RWPE1 (cell line): ENCODE results near the gene KDM6B.
"Not testable (repeated sequence)": the region's sequence is repeated elsewhere in the genome, so short reads cannot be mapped to it uniquely, and the experiment has no call there.

ENCODE experiments used
- CTCF ChIA-PET: fragments of 350-600 bp; sonication (Branson Sonifier 250); formaldehyde crosslinking; extraction: SDS; loops from one replicate; lab custom pipeline; 2021; lab: Yijun Ruan, JAX
- POLR2A ChIA-PET: fragments of 400-600 bp; formaldehyde crosslinking; extraction: SDS; loops from one replicate; lab custom pipeline; 2020; ENCODE audit warnings: antibody characterized with exemption; ENCODE audit not compliant: low non-redundant PET; lab: Yijun Ruan, JAX
- DNase-seq: peaks from one replicate; pipeline ENCODE4 v3.0.0; 2012; ENCODE audit warnings: low spot score
- H3K27ac ChIP-seq: fragments of 450-650 bp; 2 replicates; pipeline ENCODE4 v1.5.1; 2017
- TF ChIP-seq, protein P1 (sequence below): fragments of 450-650 bp; conservative IDR thresholded peaks from 2 replicates; pipeline ENCODE4 v1.5.1; 2017; ENCODE audit warnings: low read depth, mild to moderate bottlenecking

KDM6B gene

DNA sequence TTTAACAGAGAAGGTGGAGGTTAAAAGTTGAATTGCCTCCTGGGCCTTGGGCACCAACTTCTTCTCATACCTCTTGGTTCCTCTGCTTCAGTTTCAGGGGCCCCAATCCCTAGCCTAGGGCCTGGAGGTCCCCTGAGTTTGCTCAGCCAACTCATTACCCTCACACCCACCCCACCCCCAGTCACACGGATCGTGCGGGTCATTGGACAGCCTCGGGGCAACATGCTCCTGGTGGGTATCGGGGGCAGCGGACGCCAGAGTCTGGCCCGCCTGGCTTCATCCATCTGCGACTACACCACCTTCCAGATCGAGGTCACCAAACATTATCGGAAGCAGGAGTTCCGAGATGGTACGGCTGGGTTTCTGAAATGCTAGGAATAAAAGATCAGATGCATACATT is 36.0 kb upstream of the KDM6B start:
- ChIA-PET POLR2A (no interaction called here), CTCF (no interaction called here)
- H3K27ac ChIP-seq: no peak overlapping the region
- DNase-seq: no peak
- TF ChIP-seq, protein P1, sequence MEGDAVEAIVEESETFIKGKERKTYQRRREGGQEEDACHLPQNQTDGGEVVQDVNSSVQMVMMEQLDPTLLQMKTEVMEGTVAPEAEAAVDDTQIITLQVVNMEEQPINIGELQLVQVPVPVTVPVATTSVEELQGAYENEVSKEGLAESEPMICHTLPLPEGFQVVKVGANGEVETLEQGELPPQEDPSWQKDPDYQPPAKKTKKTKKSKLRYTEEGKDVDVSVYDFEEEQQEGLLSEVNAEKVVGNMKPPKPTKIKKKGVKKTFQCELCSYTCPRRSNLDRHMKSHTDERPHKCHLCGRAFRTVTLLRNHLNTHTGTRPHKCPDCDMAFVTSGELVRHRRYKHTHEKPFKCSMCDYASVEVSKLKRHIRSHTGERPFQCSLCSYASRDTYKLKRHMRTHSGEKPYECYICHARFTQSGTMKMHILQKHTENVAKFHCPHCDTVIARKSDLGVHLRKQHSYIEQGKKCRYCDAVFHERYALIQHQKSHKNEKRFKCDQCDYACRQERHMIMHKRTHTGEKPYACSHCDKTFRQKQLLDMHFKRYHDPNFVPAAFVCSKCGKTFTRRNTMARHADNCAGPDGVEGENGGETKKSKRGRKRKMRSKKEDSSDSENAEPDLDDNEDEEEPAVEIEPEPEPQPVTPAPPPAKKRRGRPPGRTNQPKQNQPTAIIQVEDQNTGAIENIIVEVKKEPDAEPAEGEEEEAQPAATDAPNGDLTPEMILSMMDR: no peak

DNA sequence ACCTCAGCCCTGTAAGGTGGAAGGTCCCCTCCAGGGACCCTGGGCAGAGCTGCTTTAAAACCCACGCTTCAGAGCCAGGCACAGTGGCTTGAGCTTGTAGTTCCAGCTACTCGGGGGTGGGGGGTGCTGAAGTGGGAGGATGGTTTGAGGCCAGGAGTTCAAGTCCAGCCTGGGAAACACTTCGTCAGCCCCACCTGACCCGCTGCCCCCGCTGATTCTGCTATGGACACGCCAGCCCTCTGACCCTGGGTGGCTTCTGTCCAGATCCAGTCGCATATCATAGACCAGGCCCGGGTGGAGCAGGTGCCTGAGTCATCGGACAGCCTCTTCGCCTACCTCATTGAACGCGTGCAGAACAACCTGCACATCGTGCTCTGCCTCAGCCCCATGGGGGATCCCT is 35.2 kb upstream of the KDM6B start:
- H3K27ac ChIP-seq: no peak overlapping the region
- ChIA-PET POLR2A (no interaction called here), CTCF (interaction anchor here (0.6 to 0.9 kb wide), 2 partner anchors 9 to 55 kb away, joined by 3 read pairs; no protein-coding TSS in a partner anchor)
- no peak for DNase-seq
- TF ChIP-seq, protein P1: no peak

DNA sequence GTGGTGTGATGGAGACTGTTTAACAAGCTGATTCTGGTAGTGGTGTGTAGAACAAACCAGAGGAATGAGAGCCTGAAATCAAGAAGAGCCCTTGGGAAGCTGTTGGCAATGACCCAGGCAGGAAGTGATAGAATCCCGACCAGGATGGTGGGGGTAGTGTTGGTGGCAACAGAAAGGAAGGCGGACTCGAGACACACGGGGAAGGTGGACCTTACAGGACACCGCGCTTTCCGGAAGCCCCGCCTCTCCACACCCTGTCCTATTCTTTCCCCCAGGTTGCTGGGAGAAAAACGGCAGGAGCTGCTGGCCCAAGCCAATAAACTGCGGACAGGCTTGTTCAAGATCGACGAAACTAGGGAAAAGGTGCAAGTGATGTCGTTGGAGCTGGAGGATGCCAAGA is 30.0 kb upstream of the KDM6B start:
- CTCF ChIA-PET: no interaction called here
- DNase-seq: peak; percentile 44
- TF ChIP-seq, protein P1: no peak
- peak overlapping the region; percentile 76 for H3K27ac ChIP-seq
- POLR2A ChIA-PET: no interaction called here

DNA sequence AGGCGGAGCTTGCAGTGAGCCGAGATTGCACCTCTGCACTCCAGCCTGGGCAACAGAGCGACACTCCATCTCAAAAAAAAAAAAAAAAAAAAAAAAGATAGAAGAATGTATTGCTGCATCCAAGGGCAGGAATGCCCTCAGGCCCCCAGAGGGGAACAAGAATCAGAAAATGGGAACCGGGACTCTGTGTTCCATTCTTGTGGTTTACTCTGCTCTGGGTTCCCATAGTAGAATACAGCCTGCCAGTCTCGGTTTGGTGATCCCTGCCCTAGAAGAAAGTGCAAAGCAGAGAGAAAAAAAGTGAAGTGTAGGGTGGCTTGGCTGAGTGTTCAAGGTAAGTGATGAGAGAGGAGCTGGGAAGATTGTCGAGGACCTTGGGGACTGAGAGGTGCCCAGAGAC is 27.4 kb upstream of the KDM6B start:
- TF ChIP-seq, protein P1: no peak
- no peak overlapping the region for H3K27ac ChIP-seq
- POLR2A ChIA-PET: no interaction called here
- no peak for DNase-seq
- CTCF ChIA-PET: no interaction called here

DNA sequence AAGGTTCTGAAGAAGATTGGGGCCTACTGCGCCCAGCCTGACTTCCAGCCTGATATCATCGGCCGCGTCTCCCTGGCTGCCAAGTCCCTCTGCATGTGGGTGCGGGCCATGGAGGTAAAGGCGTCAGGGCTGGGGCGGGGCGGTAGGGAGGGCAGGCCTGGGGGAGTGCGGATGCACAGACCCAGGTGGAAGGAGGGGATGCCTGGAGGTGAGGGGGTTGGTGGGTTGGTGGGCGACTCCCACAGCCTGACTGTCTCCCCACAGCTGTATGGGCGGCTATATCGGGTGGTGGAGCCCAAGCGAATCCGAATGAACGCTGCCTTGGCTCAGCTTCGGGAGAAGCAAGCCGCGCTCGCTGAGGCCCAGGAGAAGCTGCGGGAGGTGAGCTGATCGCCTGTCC is 26.8 kb upstream of the KDM6B start:
- no peak for DNase-seq
- TF ChIP-seq, protein P1: no peak
- ChIA-PET CTCF (no interaction called here), POLR2A (no interaction called here)
- no peak overlapping the region for H3K27ac ChIP-seq

DNA sequence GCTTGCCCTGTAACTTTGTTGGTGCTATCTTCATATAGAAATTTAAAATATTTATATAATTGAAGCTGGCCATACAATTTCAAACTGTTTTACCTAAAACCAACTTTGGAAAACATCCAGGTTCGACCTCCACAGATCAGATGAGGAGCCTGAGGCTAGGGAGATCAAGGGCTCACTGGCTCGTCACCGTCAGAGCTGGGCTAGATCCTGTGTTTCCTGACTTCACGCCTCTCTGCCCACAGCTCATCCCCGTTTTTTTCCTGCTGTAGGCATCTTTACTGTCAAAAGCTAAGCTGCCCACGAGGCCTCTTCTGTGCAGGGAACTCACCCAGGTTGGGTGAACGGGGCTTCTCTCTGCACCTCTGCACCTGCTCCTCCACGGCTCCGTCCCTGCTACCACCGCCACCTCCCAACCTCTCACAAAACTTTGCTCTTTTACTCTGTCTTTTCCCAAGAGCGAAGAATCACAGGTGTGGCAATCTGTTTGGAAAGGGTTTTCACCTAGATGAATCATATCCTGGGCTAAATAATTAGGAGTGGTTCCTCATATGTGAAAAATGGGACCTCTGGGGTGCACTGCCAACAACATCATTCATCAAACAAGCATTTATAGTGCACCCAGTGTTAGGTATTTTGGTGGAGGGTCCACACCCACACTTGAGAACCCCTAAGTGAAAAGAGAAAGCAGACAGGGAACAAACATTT is 24.8 kb upstream of the KDM6B start:
- DNase-seq: peak; percentile 86
- TF ChIP-seq, protein P1: no peak
- peak overlapping the region; percentile 73 for H3K27ac ChIP-seq
- CTCF ChIA-PET: interaction anchor here (0.8 to 1.4 kb wide), 2 partner anchors 66 to 188 kb away, joined by 6 to 8 read pairs; no protein-coding TSS in a partner anchor
- POLR2A ChIA-PET: no interaction called here

DNA sequence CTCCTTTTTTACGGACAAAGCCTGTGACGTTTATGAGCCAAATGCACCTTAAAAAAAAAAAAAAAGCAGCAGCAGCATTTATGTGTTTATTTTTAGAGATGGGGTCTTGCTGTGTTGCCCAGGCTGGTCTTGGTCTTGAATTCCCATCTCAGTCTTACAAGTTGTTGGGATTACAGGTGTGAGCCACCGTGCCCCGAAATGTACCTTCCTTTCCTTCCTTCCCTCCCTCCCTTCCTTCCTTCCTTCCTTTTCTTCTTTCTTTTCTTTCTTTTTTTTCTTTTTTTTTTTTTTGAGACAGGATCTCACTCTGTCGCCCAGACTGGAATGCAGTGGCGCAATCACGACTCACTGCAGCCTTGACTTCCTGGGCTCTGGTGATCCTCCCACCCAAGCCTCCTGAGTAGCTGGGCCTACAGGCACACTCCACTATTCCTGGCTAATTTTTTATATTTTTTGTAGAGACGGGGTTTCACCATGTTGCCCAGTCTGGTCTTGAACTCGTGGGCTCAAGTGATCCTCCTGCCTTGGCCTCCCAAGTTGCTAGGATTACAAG is 24.1 kb upstream of the KDM6B start:
- H3K27ac ChIP-seq: peak overlapping the region; percentile 73
- POLR2A ChIA-PET, DNase-seq: not testable (repeated sequence)
- CTCF ChIA-PET: interaction anchor here (0.8 kb wide), 1 partner anchor 189 kb away, joined by 6 read pairs; no protein-coding TSS in a partner anchor
